CD4-positive, alpha-beta T cell (primary cell): Measurements from ENCODE around the gene PLXNA1. TPM values are rescaled to one million over a fixed set of nuclear protein-coding genes. Genes with fewer than 3 reads are reported as not detected.

Source experiments
- ATAC-seq: fragments of 200-7000 bp; cut with Tn5 transposase; one replicate; pipeline ENCODE4 v1.10.0; 2022; ENCODE audit warnings: mild to moderate bottlenecking; ENCODE audit not compliant: poor library complexity
- CTCF ChIA-PET: fragments of 350-600 bp; sonication (Branson Sonifier 250); formaldehyde crosslinking; loops from one replicate; lab custom pipeline; 2021; ENCODE audit warnings: antibody characterized with exemption, inconsistent platforms; lab: Charles Lee
- POLR2A ChIA-PET: fragments of 350-600 bp; sonication (Branson Sonifier 250); formaldehyde crosslinking; loops from one replicate; lab custom pipeline; 2021; ENCODE audit warnings: antibody characterized with exemption, inconsistent platforms; lab: Charles Lee
- DNase-seq, 14 experiments: peaks; one replicate each; pipeline ENCODE4 v3.0.0-alpha.2; 2013 to 2020; ENCODE audit warnings: mixed read lengths in 2 of 14
- H3K27ac ChIP-seq, 2 donors: one replicate each; pipeline versions ENCODE4 v1.5.1 to v1.7.0; 2013; ENCODE audit warnings: low read length in 2 of 2, low read depth in 1 of 2, mild to moderate bottlenecking in 1 of 2
- H3K27me3 ChIP-seq, 2 experiments: 1 replicate in 1 of 2; 2 replicates in 1 of 2; pipeline versions ENCODE4 v1.6.1 to v1.7.0; 2013; ENCODE audit warnings: low read length in 2 of 2, control low read depth in 1 of 2, mild to moderate bottlenecking in 1 of 2, moderate library complexity in 1 of 2; ENCODE audit not compliant: insufficient read depth in 2 of 2, control insufficient read depth in 1 of 2
- H3K36me3 ChIP-seq: one replicate; pipeline ENCODE4 v1.6.1; 2013; ENCODE audit warnings: low read length, control low read depth; ENCODE audit not compliant: insufficient read depth
- H3K4me1 ChIP-seq: one replicate; pipeline ENCODE4 v1.6.1; 2013; ENCODE audit warnings: low read length, control low read depth; ENCODE audit not compliant: insufficient read depth
- H3K4me3 ChIP-seq: one replicate; pipeline ENCODE4 v1.5.1; 2013; ENCODE audit warnings: mild to moderate bottlenecking, low read length, moderate library complexity
- H3K9me3 ChIP-seq, 2 experiments: 1 replicate in 1 of 2; 2 replicates in 1 of 2; pipeline versions ENCODE4 v1.6.1 to v1.7.0; 2013; ENCODE audit warnings: low read length in 2 of 2, mild to moderate bottlenecking in 2 of 2, control low read depth in 1 of 2, moderate library complexity in 1 of 2; ENCODE audit not compliant: control insufficient read depth in 1 of 2, insufficient read depth in 1 of 2
- H3K27ac Mint-ChIP-seq: one replicate; pipeline ENCODE4 v1.8.0; 2020; ENCODE audit warnings: mixed read lengths
- H3K27me3 Mint-ChIP-seq: one replicate; pipeline ENCODE4 v1.8.0; 2021; ENCODE audit warnings: mixed read lengths
- H3K36me3 Mint-ChIP-seq: one replicate; pipeline ENCODE4 v1.8.0; 2021; ENCODE audit warnings: low read depth, mixed read lengths
- H3K4me1 Mint-ChIP-seq: one replicate; pipeline ENCODE4 v1.8.0; 2021; ENCODE audit warnings: low read depth, mixed read lengths
- H3K4me3 Mint-ChIP-seq: one replicate; pipeline ENCODE4 v1.8.0; 2020; ENCODE audit warnings: mild to moderate bottlenecking, mixed read lengths
- H3K9me3 Mint-ChIP-seq: one replicate; pipeline ENCODE4 v1.8.0; 2020; ENCODE audit warnings: mixed read lengths
- intact Hi-C, 2 experiments: fragments of 100-400 bp; cut with DNase I in 1 of 2; cut with micrococcal nuclease in 1 of 2; formaldehyde crosslinking; loops; one replicate each; pipeline versions ENCODE4 v1.15.1 to v1.9.0; 2023 to 2025; cut with DNase I, micrococcal nuclease
- total RNA-seq, 174 experiments: library from RNA in 2 of 174; stranded (reverse) in 2 of 174; gene quantifications; one replicate each; pipeline ENCODE4 v1.2.3 and lab custom pipeline; 2021 to 2026
- TF ChIP-seq, protein P1 (sequence below): fragments of 200-600 bp; IDR thresholded peaks from one replicate; pipeline ENCODE4 v1.8.0; 2022; ENCODE audit warnings: antibody characterized with exemption, mild to moderate bottlenecking

Gene PLXNA1
- total RNA-seq, 2 experiments from 2014 or later: 9.8 to 10.6 TPM

DNA sequence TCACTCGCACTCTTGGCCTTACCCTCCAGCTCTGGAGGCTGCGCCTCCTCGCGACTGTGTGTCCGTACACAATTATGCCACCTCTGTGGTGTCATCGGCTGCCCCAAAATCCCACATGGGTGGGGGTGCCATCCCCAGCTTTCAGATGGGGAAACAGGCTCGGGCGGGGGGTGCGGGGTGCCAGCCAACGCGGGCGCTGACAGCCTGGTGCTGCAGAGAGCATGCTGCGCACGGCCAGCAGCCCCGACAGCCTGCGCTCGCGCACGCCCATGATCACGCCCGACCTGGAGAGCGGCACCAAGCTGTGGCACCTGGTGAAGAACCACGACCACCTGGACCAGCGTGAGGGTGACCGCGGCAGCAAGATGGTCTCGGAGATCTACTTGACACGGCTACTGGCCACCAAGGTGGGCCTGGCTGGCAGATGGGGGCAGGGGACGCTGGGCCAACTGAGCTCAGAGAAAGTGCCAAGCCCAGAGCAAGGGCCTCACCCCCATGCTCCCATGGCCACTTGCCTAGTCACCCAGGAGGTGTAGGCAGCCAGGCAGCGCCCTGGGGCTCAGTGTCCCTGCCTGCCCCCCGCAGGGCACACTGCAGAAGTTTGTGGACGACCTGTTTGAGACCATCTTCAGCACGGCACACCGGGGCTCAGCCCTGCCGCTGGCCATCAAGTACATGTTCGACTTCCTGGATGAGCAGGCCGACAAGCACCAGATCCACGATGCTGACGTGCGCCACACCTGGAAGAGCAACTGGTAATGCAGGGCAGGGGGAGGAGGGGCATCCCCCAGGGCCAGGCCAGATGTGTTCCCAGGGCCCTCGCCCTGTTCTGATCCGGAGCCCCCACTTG lies 47.0 kb downstream of the PLXNA1 start:
- Histone ChIP-seq H3K4me3 (no peak overlapping the region), H3K27me3 (no peaks in the 10 kb centered on the region), H3K9me3 (no peaks in the 10 kb centered on the region), H3K27ac (no peak overlapping the region), H3K4me1 (no peaks in the 10 kb centered on the region), H3K36me3 (peaks cover 11% of the 10 kb centered on the region)
- Mint-ChIP-seq H3K9me3 (no peaks in the 10 kb centered on the region), H3K4me1 (no peaks in the 10 kb centered on the region), H3K36me3 (peaks cover 21% of the 10 kb centered on the region), H3K4me3 (no peak overlapping the region), H3K27ac (no peak overlapping the region), H3K27me3 (no peaks in the 10 kb centered on the region)
- intact Hi-C loops: no loop called here
- no peak for DNase-seq
- no peak for ATAC-seq
- TF ChIP-seq, protein P1, sequence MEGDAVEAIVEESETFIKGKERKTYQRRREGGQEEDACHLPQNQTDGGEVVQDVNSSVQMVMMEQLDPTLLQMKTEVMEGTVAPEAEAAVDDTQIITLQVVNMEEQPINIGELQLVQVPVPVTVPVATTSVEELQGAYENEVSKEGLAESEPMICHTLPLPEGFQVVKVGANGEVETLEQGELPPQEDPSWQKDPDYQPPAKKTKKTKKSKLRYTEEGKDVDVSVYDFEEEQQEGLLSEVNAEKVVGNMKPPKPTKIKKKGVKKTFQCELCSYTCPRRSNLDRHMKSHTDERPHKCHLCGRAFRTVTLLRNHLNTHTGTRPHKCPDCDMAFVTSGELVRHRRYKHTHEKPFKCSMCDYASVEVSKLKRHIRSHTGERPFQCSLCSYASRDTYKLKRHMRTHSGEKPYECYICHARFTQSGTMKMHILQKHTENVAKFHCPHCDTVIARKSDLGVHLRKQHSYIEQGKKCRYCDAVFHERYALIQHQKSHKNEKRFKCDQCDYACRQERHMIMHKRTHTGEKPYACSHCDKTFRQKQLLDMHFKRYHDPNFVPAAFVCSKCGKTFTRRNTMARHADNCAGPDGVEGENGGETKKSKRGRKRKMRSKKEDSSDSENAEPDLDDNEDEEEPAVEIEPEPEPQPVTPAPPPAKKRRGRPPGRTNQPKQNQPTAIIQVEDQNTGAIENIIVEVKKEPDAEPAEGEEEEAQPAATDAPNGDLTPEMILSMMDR: no peak
- ChIA-PET POLR2A (no interaction called here), CTCF (no interaction called here)

DNA sequence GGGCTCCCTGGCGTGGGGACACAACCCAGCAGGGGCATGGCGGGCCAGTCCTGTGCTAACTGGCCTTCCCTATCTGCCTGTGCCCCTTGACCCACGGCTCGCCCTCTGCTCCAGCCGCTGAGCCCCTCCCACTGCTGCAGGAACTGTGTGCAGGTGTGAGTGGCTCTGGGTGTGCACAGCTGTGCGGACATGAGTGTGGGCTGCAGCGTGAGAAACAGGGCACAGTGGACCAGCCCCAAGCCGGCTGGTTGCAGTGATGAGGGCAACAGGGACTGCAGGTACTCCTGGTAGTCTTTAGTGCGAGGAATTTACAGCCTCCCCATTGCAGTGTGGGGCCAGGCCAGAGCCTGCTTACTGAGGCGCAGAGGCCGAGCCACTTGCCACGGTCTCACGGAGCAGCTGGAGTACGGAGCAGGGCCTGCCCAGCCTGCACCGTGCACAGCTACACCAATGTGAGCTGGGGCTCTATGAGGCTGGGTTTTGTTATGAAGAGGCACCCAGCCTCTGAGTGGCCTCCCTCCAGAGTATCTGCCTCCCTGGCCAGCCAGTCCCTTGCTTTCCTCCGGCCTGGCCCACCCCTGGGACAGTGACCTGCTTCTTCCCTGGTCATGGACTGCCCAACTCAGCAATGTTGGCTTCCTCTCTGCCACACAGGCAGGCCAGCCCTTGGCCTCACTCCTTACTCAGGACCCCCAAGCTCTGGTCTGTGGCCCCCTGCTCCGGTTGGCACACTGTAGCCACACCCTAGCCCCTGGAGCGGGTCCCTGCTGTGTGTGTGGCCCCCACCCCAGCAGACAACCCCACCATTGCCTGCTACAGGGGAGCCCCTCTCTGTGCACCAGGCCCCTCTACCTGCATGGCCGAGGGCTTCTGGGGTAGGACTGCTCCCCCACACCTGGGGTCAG lies 47.8 kb downstream of the PLXNA1 start:
- H3K27ac Mint-ChIP-seq: no peak overlapping the region

DNA sequence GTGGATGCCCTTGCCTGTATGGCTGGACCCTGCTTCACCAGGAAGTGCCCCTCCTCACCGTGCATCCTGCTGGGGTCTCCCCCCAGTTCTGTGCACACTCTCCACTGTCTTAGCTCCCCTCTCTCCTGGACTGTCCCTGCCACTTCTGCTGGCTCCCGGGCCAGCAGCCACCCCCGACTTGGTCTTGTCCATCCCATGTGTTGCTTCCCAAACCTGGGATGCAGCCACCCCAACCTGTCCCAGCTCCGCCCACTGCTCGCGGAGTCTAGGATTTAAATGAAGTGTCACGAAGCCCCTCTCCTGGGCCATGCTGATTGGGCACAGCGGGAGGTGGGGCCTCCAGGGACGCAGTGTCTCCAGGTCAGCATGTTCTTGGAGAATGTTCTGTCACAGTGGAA lies 48.5 kb downstream of the PLXNA1 start:
- no peaks in the 10 kb centered on the region for H3K4me1 ChIP-seq
- Mint-ChIP-seq H3K4me3 (no peak overlapping the region), H3K27me3 (no peaks in the 10 kb centered on the region), H3K4me1 (no peaks in the 10 kb centered on the region), H3K9me3 (no peaks in the 10 kb centered on the region), H3K27ac (no peak overlapping the region), H3K36me3 (peaks cover 17% of the 10 kb centered on the region)
- ChIA-PET POLR2A (no interaction called here), CTCF (no interaction called here)
- intact Hi-C loops: no loop called here
- TF ChIP-seq, protein P1: no peak
- peaks cover 11% of the 10 kb centered on the region for H3K36me3 ChIP-seq
- H3K27ac ChIP-seq: no peak overlapping the region
- H3K9me3 ChIP-seq: no peaks in the 10 kb centered on the region
- no peak for ATAC-seq
- no peak for DNase-seq
- no peak overlapping the region for H3K4me3 ChIP-seq
- H3K27me3 ChIP-seq: no peaks in the 10 kb centered on the region

More for the DNA sequence above, 47.8 kb downstream of the PLXNA1 start:
- Histone ChIP-seq H3K36me3 (peaks cover 11% of the 10 kb centered on the region), H3K9me3 (no peaks in the 10 kb centered on the region), H3K4me3 (no peak overlapping the region), H3K27me3 (no peaks in the 10 kb centered on the region), H3K27ac (no peak overlapping the region), H3K4me1 (no peaks in the 10 kb centered on the region)
- H3K4me1 Mint-ChIP-seq: no peaks in the 10 kb centered on the region
- CTCF ChIA-PET: no interaction called here
- DNase-seq (no peak), ATAC-seq (no peak)
- intact Hi-C loops: no loop called here
- no peaks in the 10 kb centered on the region for H3K9me3 Mint-ChIP-seq
- POLR2A ChIA-PET: no interaction called here
- no peak overlapping the region for H3K4me3 Mint-ChIP-seq
- TF ChIP-seq, protein P1: no peak
- H3K36me3 Mint-ChIP-seq: peaks cover 17% of the 10 kb centered on the region
- H3K27me3 Mint-ChIP-seq: no peaks in the 10 kb centered on the region
